HG02938 (cell line): ENCODE data around the gene UBR2.
A peak's percentile ranks its signal among the peaks of the same experiment; 100 is the strongest.
"Not testable (repeated sequence)": the region's sequence is repeated elsewhere in the genome, so short reads cannot be mapped to it uniquely, and the experiment has no call there.

Experiments used
- ATAC-seq: cut with Tn5 transposase; IDR thresholded peaks from one replicate; pipeline ENCODE4 v1.9.1; 2021; ENCODE audit warnings: mild to moderate bottlenecking, moderate library complexity; ENCODE audit not compliant: unreplicated experiment

UBR2 gene

GRCh38 chr6:42726026-42726425 lies 162.2 kb downstream of the UBR2 start:
- ATAC-seq, result no peak

GRCh38 chr6:42726485-42727086 lies 162.8 kb downstream of the UBR2 start:
- peak; percentile 65 for ATAC-seq

GRCh38 chr6:42727087-42727611 lies 163.3 kb downstream of the UBR2 start:
- no peak for ATAC-seq

GRCh38 chr6:42727627-42728026 lies 163.8 kb downstream of the UBR2 start:
- no peak for ATAC-seq

GRCh38 chr6:42729731-42730130 lies 165.9 kb downstream of the UBR2 start:
- ATAC-seq, result no peak

- not testable (repeated sequence) for ATAC-seq
Measured at GRCh38 chr6:42733867-42734481, 170.1 kb downstream of the UBR2 start.

GRCh38 chr6:42735976-42736375 lies 172.1 kb downstream of the UBR2 start:
- ATAC-seq, result no peak

- no peak for ATAC-seq
Measured at GRCh38 chr6:42740725-42741124, 176.9 kb downstream of the UBR2 start.

- no peak for ATAC-seq
Measured at GRCh38 chr6:42742116-42742894, 178.5 kb downstream of the UBR2 start.
